Kidney (tissue), 14 donors: ENCODE results near the gene FBN1. TPM values are rescaled to one million over a fixed set of nuclear protein-coding genes. Genes with fewer than 3 reads are reported as not detected.

Experiments
- DNase-seq, 5 donors: peaks; one replicate each; pipeline ENCODE4 v3.0.0-alpha.2; 2013 to 2020
- FAIRE-seq: peaks from 2 replicates; lab custom pipeline; 2012; peaks lifted over from hg19 to GRCh38; lab: Jason Lieb, UNC
- H3K27ac ChIP-seq, 2 donors: one replicate each; pipeline ENCODE4 v1.7.0; 2013; ENCODE audit warnings: low read depth in 2 of 2, low read length in 2 of 2, inconsistent platforms in 1 of 2
- H3K27me3 ChIP-seq: one replicate; pipeline ENCODE4 v1.7.1; 2013; ENCODE audit warnings: low read length, inconsistent platforms; ENCODE audit not compliant: control insufficient read depth, insufficient read depth
- H3K36me3 ChIP-seq, 3 donors: one replicate each; pipeline versions ENCODE4 v1.7.0 to v1.7.1; 2013; ENCODE audit warnings: low read length in 3 of 3, control low read depth in 1 of 3, inconsistent platforms in 1 of 3; ENCODE audit not compliant: insufficient read depth in 3 of 3, control insufficient read depth in 2 of 3
- H3K4me1 ChIP-seq, 3 donors: one replicate each; pipeline versions ENCODE4 v1.7.0 to v1.7.1; 2013; ENCODE audit warnings: low read length in 3 of 3, inconsistent platforms in 1 of 3, low read depth in 1 of 3; ENCODE audit not compliant: control insufficient read depth in 2 of 3, insufficient read depth in 2 of 3
- H3K4me3 ChIP-seq, 3 donors: one replicate each; pipeline versions ENCODE4 v1.7.0 to v1.8.1; 2013; ENCODE audit warnings: low read length in 3 of 3, control low read depth in 1 of 3, inconsistent platforms in 1 of 3
- H3K9ac ChIP-seq, 3 donors: one replicate each; pipeline versions ENCODE4 v1.7.0 to v1.7.1; 2013; ENCODE audit warnings: low read length in 3 of 3, control low read depth in 1 of 3, inconsistent platforms in 1 of 3
- H3K9me3 ChIP-seq, 3 donors: one replicate each; pipeline versions ENCODE4 v1.7.0 to v1.7.1; 2013; ENCODE audit warnings: low read length in 3 of 3, control low read depth in 1 of 3, inconsistent platforms in 1 of 3; ENCODE audit not compliant: control insufficient read depth in 2 of 3, insufficient read depth in 1 of 3
- CTCF ChIP-seq: IDR thresholded peaks from 3 replicates; pipeline ENCODE4 v1.5.1; 2012; ENCODE audit warnings: mild to moderate bottlenecking, moderate library complexity, borderline replicate concordance; ENCODE audit not compliant: insufficient read depth; ENCODE audit errors: extremely low read depth
- intact Hi-C: fragments of 100-400 bp; cut with DNase I; formaldehyde crosslinking; loops from one replicate; pipeline ENCODE4 v1.11.1; 2022
- polyA plus RNA-seq: library from polyadenylated mRNA; stranded (reverse); fragments of 350-450 nt; fragmentation: Illumina TruSeq; extraction: RNeasy Lipid Tissue Mini Kit (QIAGEN cat#74804); gene quantifications from one replicate; pipeline ENCODE4 v1.2.3, GENCODE V29; 2014; ENCODE audit warnings: low read depth, low replicate concordance; ENCODE audit not compliant: insufficient read depth
- total RNA-seq: library from RNA; stranded (reverse); fragmentation: NEBNext Ultra II Directional; extraction: Animal tissue kit (Norgen Biotek cat#: 25700); gene quantifications from one replicate; pipeline ENCODE4 v1.2.1, GENCODE V29; 2021
- donor health status: control.
- donor health status: control.
- donor health status: control.
- donor health status: control.
- donor health status: control.
- donor health status: DM: yes; HTN: yes; CAD: no.
- donor health status: Normal renal cell carcinoma (clear cell type).

The FBN1 gene
- total and polyA plus RNA-seq, 2 donors from 2014 or later = 2.4 to 30.8 TPM

DNA sequence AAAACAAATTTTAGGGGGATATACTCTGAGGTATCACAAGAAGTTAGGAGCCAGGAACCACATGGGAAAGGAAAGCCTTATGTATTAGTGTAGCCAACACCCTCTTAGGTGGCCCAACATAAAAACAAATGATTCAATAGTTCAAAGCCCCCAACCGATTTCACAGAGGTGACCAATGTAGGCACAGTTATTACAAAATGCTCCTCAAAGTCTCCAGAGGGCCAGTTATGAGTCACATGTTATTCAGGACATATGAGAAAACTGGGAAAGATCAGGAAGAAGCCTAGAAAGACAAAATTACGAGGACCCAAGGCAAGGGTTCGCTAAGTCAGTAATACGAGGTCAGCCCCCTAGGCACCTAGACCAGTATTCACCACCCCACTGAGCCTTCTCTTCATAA is 29.9 kb upstream of the FBN1 start:
- Histone ChIP-seq H3K27me3 (no peaks in the 10 kb centered on the region), H3K9ac (no peak overlapping the region), H3K4me1 (no peaks in the 10 kb centered on the region), H3K4me3 (no peak overlapping the region), H3K36me3 (no peaks in the 10 kb centered on the region), H3K27ac (no peak overlapping the region), H3K9me3 (no peaks in the 10 kb centered on the region)
- no peak for FAIRE-seq
- intact Hi-C loops = no loop called here
- DNase-seq = no peak
- TF ChIP-seq CTCF = no peak

DNA sequence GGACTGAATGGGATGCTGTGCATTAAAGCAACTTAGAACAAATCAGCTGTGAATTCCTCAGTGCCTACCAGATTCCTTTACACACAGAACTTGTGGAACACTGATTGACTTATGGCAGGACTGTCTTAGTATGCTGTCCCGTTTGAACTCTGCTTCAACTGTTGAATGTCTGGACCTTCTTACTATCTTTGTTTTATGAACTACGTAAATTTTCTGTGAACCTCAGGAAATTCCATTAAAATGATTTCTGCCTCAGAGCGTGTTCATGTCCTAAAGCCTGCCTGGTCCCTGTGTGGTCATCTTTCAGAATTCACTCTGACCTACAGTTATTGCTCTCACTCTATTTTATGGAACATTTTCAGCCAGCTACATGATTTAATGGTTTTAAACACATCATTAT is 29.4 kb upstream of the FBN1 start:
- DNase-seq = peak in 2 of 5 donors; percentile 13 to 38
- Histone ChIP-seq H3K27me3 (no peaks in the 10 kb centered on the region), H3K27ac (no peak overlapping the region), H3K9ac (no peak overlapping the region), H3K4me1 (no peaks in the 10 kb centered on the region), H3K9me3 (no peaks in the 10 kb centered on the region), H3K36me3 (no peaks in the 10 kb centered on the region), H3K4me3 (no peak overlapping the region)
- intact Hi-C loops = no loop called here
- FAIRE-seq = no peak
- TF ChIP-seq CTCF = no peak

DNA sequence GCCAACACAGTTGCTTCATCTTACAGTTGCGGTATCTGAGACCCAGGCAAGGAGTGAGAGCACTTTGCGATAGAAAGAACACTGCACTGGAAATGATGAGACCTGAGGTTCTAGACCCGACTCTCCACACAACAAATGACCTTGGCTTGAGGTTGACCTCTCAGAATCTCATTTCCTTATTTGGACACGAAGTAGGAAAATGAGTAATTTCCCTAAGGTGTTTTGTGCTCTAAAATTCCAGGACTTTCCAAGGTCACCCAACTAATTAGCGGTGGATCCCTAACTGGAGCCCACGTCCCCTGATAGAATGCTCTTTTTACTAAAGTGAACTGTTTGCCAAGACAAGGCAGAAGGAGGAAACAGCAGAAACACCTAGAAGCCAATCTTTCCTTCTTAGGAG is 26.7 kb upstream of the FBN1 start:
- no peak for DNase-seq
- FAIRE-seq = no peak
- H3K9ac ChIP-seq = no peak overlapping the region
- no peaks in the 10 kb centered on the region for H3K36me3 ChIP-seq
- H3K27ac ChIP-seq = no peak overlapping the region
- H3K9me3 ChIP-seq = no peaks in the 10 kb centered on the region
- no peak overlapping the region for H3K4me3 ChIP-seq
- TF ChIP-seq CTCF = no peak
- intact Hi-C loops = no loop called here
- no peaks in the 10 kb centered on the region for H3K4me1 ChIP-seq
- H3K27me3 ChIP-seq = no peaks in the 10 kb centered on the region
